Mesenchymal stem cell (in vitro differentiated cells and primary cell): ENCODE results near the gene RDH13.

ENCODE experiments used
- DNase-seq: peaks from one replicate; pipeline ENCODE4 v3.0.0-alpha.2; 2013
- H2AFZ ChIP-seq: one replicate; pipeline ENCODE4 v1.6.1; 2013; ENCODE audit warnings: low read depth, mild to moderate bottlenecking, control low read depth, inconsistent platforms, low read length, moderate library complexity
- H2AK5ac ChIP-seq: 2 replicates; pipeline ENCODE4 v1.6.1; 2013; ENCODE audit warnings: low read length, moderate library complexity, mild to moderate bottlenecking, inconsistent platforms; ENCODE audit not compliant: severe bottlenecking
- H2BK120ac ChIP-seq: one replicate; pipeline ENCODE4 v1.6.1; 2013; ENCODE audit warnings: low read depth, mild to moderate bottlenecking, inconsistent platforms, low read length, moderate library complexity
- H2BK12ac ChIP-seq, 2 experiments: one replicate each; pipeline ENCODE4 v1.6.1; 2013; ENCODE audit warnings: inconsistent platforms in 2 of 2, low read length in 2 of 2, mild to moderate bottlenecking in 2 of 2, moderate library complexity in 2 of 2, control low read depth in 1 of 2
- H2BK15ac ChIP-seq: one replicate; pipeline ENCODE4 v1.6.1; 2013; ENCODE audit warnings: mild to moderate bottlenecking, low read depth, inconsistent platforms; ENCODE audit not compliant: poor library complexity, severe bottlenecking
- H2BK5ac ChIP-seq: 2 replicates; pipeline ENCODE4 v1.6.1; 2013; ENCODE audit warnings: low read depth, mild to moderate bottlenecking, low read length, control low read depth, inconsistent platforms; ENCODE audit not compliant: poor library complexity, severe bottlenecking
- H3K14ac ChIP-seq, 2 experiments: one replicate each; pipeline ENCODE4 v1.6.1; 2013; ENCODE audit warnings: inconsistent platforms in 2 of 2, low read length in 2 of 2, control low read depth in 1 of 2, mild to moderate bottlenecking in 1 of 2, moderate library complexity in 1 of 2
- H3K18ac ChIP-seq, 2 experiments: one replicate each; pipeline ENCODE4 v1.6.1; 2013; ENCODE audit warnings: inconsistent platforms in 2 of 2, low read length in 2 of 2, control low read depth in 1 of 2, low read depth in 1 of 2, mild to moderate bottlenecking in 1 of 2
- H3K23ac ChIP-seq, 2 experiments: one replicate each; pipeline ENCODE4 v1.6.1; 2013; ENCODE audit warnings: inconsistent platforms in 2 of 2, low read length in 2 of 2, mild to moderate bottlenecking in 2 of 2, moderate library complexity in 2 of 2, control low read depth in 1 of 2
- H3K27ac ChIP-seq: 2 replicates; pipeline ENCODE4 v1.5.1; 2013; ENCODE audit warnings: mild to moderate bottlenecking, moderate library complexity, low read length, control low read depth, inconsistent platforms; ENCODE audit not compliant: poor library complexity, severe bottlenecking
- H3K27me3 ChIP-seq, 2 experiments: 2 replicates each; pipeline versions ENCODE4 v1.6.1 to v1.7.0; 2013; ENCODE audit warnings: low read length in 2 of 2, mild to moderate bottlenecking in 2 of 2, moderate library complexity in 2 of 2, control low read depth in 1 of 2, inconsistent platforms in 1 of 2; ENCODE audit not compliant: control insufficient read depth in 1 of 2, insufficient read depth in 1 of 2
- H3K36me3 ChIP-seq, 2 experiments: 2 replicates each; pipeline versions ENCODE4 v1.6.1 to v1.7.0; 2013; ENCODE audit warnings: low read length in 2 of 2, control low read depth in 1 of 2, inconsistent platforms in 1 of 2, low read depth in 1 of 2, mild to moderate bottlenecking in 1 of 2; ENCODE audit not compliant: insufficient read depth in 2 of 2, control insufficient read depth in 1 of 2
- H3K4ac ChIP-seq, 2 experiments: one replicate each; pipeline ENCODE4 v1.6.1; 2013; ENCODE audit warnings: inconsistent platforms in 2 of 2, low read length in 2 of 2, mild to moderate bottlenecking in 2 of 2, moderate library complexity in 2 of 2, control low read depth in 1 of 2, low read depth in 1 of 2
- H3K4me1 ChIP-seq: 2 replicates; pipeline ENCODE4 v1.6.1; 2013; ENCODE audit warnings: low read depth, low read length, control low read depth; ENCODE audit not compliant: control insufficient read depth, insufficient read depth
- H3K4me2 ChIP-seq: 2 replicates; pipeline ENCODE4 v1.6.1; 2013; ENCODE audit warnings: low read length, mild to moderate bottlenecking, inconsistent platforms; ENCODE audit not compliant: poor library complexity, severe bottlenecking
- H3K4me3 ChIP-seq, 2 experiments: 2 replicates each; pipeline versions ENCODE4 v1.5.1 to v1.7.0; 2013; ENCODE audit warnings: low read length in 2 of 2, mild to moderate bottlenecking in 2 of 2, control low read depth in 1 of 2, low read depth in 1 of 2; ENCODE audit not compliant: insufficient read depth in 1 of 2
- H3K79me1 ChIP-seq: replicated peaks from 2 replicates; pipeline ENCODE4 v1.6.1; 2013; ENCODE audit warnings: mild to moderate bottlenecking, control low read depth, low read length, inconsistent platforms; ENCODE audit not compliant: poor library complexity, severe bottlenecking
- H3K9ac ChIP-seq: 2 replicates; pipeline ENCODE4 v1.7.0; 2013; ENCODE audit warnings: mild to moderate bottlenecking, low read length, moderate library complexity
- H3K9me3 ChIP-seq: 2 replicates; pipeline ENCODE4 v1.7.0; 2013; ENCODE audit warnings: mild to moderate bottlenecking, low read length; ENCODE audit not compliant: control insufficient read depth
- H4K8ac ChIP-seq: one replicate; pipeline ENCODE4 v1.6.1; 2013; ENCODE audit warnings: inconsistent platforms, mild to moderate bottlenecking, low read length, moderate library complexity
- H4K91ac ChIP-seq: one replicate; pipeline ENCODE4 v1.6.1; 2013; ENCODE audit warnings: mild to moderate bottlenecking, low read length, inconsistent platforms
- WGBS: methylation state at CpG from one replicate; pipeline ENCODE4 v1.1.7; 2013; ENCODE audit warnings: mixed read lengths; 5-methylcytosine and 5-hydroxymethylcytosine counted together

The RDH13 gene

DNA sequence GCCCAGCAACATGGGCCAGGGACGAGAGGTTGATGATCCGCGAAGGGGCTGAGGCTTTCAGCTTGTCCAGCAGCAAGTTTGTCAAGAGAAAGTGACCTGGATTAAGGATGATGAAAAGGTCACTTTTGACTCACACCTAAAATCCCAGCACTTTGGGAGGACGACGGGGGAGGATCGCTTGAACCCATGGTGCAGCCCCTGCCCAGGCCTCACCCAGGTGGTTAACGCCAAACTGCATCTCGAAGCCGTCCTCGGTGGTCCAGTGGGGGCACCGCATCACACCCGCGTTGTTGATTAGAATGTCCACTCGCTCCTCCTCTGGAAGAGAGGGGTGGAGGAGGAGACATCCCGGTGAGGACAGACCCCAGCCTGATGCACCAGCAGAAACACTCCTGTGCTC, 14.5 kb downstream of the RDH13 start:
- Histone ChIP-seq H4K8ac (no peak overlapping the region), H3K79me1 (peaks cover 10% of the 10 kb centered on the region), H3K4ac (no peak overlapping the region), H3K23ac (no peak overlapping the region), H2AFZ (no peak overlapping the region), H2BK120ac (no peak overlapping the region), H3K9ac (no peak overlapping the region), H2BK5ac (no peak overlapping the region), H3K36me3 (peaks cover 43 to 65% of the 10 kb centered on the region in 2 experiments), H3K14ac (no peak overlapping the region), H3K27me3 (no peaks in the 10 kb centered on the region), H3K27ac (no peak overlapping the region), H3K4me3 (no peak overlapping the region), H3K4me2 (no peak overlapping the region), H3K18ac (no peak overlapping the region), H2BK15ac (no peak overlapping the region), H3K4me1 (no peaks in the 10 kb centered on the region), H4K91ac (no peak overlapping the region), H2BK12ac (no peak overlapping the region), H2AK5ac (no peak overlapping the region), H3K9me3 (no peaks in the 10 kb centered on the region)
- no peak for DNase-seq
- 90% methylated on average over 15 of the region's 15 CpGs for WGBS

DNA sequence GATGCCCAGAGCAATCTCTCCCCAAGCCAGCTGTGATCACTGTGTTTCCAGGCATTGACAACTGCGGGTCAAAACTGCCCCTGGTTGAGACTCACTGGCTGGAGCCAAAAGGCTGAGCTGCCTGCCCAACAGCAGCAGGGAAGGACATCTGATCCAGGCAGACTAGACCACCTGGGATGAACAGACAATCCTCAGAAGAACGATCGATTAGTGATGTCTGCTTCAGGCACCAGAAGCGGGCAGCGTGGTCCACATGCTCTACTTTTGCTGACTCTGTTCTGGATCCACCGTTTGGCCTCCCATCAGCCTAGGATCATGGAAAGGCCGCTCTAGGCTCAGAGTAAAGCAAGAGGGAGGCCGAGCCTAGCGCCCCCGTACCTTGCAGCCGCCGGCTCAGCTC, 15.0 kb downstream of the RDH13 start:
- Histone ChIP-seq H3K9ac (no peak overlapping the region), H3K14ac (no peak overlapping the region), H2AFZ (no peak overlapping the region), H3K4me1 (no peaks in the 10 kb centered on the region), H3K27ac (no peak overlapping the region), H3K27me3 (no peaks in the 10 kb centered on the region), H3K23ac (no peak overlapping the region), H3K18ac (no peak overlapping the region), H3K4me2 (no peak overlapping the region), H2BK15ac (no peak overlapping the region), H3K79me1 (peaks cover 10% of the 10 kb centered on the region), H2AK5ac (no peak overlapping the region), H4K91ac (no peak overlapping the region), H3K9me3 (no peaks in the 10 kb centered on the region), H2BK5ac (no peak overlapping the region), H4K8ac (no peak overlapping the region), H2BK12ac (no peak overlapping the region), H3K4me3 (no peak overlapping the region), H3K4ac (no peak overlapping the region), H3K36me3 (peaks cover 45 to 69% of the 10 kb centered on the region in 2 experiments), H2BK120ac (no peak overlapping the region)
- 96% methylated on average over 12 of the region's 12 CpGs for WGBS
- DNase-seq = no peak

- Histone ChIP-seq H4K8ac (no peak overlapping the region), H3K18ac (no peak overlapping the region), H3K27ac (no peak overlapping the region), H2BK120ac (no peak overlapping the region), H2BK12ac (no peak overlapping the region), H3K23ac (no peak overlapping the region), H2BK15ac (no peak overlapping the region), H3K79me1 (peaks cover 10% of the 10 kb centered on the region), H3K14ac (no peak overlapping the region), H4K91ac (no peak overlapping the region), H3K27me3 (no peaks in the 10 kb centered on the region), H3K9me3 (no peaks in the 10 kb centered on the region), H3K4me3 (no peak overlapping the region), H3K9ac (no peak overlapping the region), H3K4me2 (no peak overlapping the region), H2AFZ (no peak overlapping the region), H2AK5ac (no peak overlapping the region), H3K4ac (no peak overlapping the region), H3K4me1 (no peaks in the 10 kb centered on the region), H2BK5ac (no peak overlapping the region), H3K36me3 (peaks cover 51 to 77% of the 10 kb centered on the region in 2 experiments)
- DNase-seq = no peak
- 96% methylated on average over 17 of the region's 17 CpGs for WGBS
These were observed 15.8 kb downstream of the RDH13 start for GRCh38 chr19:55046975-55047622.

GRCh38 chr19:55044771-55045716, 17.9 kb downstream of the RDH13 start:
- Histone ChIP-seq H4K91ac (no peak overlapping the region), H3K4ac (no peak overlapping the region), H3K4me3 (no peak overlapping the region), H2BK12ac (no peak overlapping the region), H2AFZ (no peak overlapping the region), H3K23ac (no peak overlapping the region), H3K27ac (no peak overlapping the region), H3K36me3 (peaks cover 58 to 70% of the 10 kb centered on the region in 2 experiments), H3K27me3 (no peaks in the 10 kb centered on the region), H2BK120ac (no peak overlapping the region), H3K14ac (no peak overlapping the region), H2BK15ac (no peak overlapping the region), H3K9me3 (no peaks in the 10 kb centered on the region), H2BK5ac (no peak overlapping the region), H3K4me1 (no peaks in the 10 kb centered on the region), H3K4me2 (no peak overlapping the region), H3K9ac (no peak overlapping the region), H2AK5ac (no peak overlapping the region), H3K18ac (no peak overlapping the region), H4K8ac (no peak overlapping the region), H3K79me1 (peaks cover 2% of the 10 kb centered on the region)
- no peak for DNase-seq
- 95% methylated on average over 29 of the region's 30 CpGs for WGBS
